ENCODE data around the gene GOLT1A.

The GOLT1A gene

DNA sequence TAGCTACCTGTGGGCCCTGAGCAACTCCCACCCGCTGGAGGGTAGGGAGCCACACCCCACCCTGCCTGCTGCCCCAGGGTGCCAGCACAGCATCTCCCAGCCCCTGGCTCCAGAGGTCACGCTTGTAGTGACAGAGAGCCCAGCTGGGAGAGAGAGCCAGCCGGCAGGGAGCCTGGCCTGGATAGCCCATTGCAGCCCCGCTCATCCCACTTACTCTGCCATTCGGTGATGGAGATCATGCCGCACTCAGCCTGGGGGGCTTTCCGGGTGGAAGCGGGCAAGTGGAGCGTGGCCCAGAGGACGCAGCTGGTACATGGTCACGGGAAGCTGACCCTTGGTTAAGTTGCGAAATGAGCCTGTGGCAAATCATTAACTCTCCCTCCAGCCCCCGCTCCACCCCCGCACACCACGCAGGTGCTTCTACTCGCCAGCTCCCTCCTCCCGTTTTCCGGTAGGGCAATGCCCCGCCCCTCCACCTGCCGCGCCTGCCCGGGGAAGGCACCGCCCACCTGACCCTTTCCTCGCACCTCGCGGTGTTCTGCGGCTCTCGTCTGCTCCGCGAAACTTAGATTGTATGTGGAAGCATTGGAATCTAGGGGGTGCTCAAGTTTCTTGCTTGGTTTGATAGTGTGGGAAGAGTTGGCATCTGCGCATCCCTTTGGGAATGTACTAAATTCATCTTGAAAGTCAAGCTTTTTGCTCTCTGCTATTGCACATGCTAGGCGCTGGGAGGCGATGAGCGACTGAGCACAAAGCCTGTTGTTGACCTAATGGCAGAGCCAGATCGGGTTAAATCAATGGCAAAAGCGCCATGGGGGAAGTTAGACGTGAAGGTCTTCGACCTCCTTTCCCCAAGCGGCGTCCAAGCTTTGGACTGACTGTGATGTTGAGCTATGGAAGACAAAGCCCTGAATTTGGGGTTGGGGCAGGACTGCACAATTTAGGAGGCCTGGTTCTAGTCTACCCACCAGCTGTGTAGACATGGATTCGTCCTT lies at the start of gene GOLT1A:
GOLT1A (minus strand) TSS at position 321 of the 995 bp plus-strand sequence; CDS start at position 239, 82 bp downstream.
- TF ChIP-seq, protein P1, sequence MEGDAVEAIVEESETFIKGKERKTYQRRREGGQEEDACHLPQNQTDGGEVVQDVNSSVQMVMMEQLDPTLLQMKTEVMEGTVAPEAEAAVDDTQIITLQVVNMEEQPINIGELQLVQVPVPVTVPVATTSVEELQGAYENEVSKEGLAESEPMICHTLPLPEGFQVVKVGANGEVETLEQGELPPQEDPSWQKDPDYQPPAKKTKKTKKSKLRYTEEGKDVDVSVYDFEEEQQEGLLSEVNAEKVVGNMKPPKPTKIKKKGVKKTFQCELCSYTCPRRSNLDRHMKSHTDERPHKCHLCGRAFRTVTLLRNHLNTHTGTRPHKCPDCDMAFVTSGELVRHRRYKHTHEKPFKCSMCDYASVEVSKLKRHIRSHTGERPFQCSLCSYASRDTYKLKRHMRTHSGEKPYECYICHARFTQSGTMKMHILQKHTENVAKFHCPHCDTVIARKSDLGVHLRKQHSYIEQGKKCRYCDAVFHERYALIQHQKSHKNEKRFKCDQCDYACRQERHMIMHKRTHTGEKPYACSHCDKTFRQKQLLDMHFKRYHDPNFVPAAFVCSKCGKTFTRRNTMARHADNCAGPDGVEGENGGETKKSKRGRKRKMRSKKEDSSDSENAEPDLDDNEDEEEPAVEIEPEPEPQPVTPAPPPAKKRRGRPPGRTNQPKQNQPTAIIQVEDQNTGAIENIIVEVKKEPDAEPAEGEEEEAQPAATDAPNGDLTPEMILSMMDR (IDR thresholded peaks at IDR 0.05; ENCODE audit: low read depth, low read length): peak; percentile 94
- DNase-seq (ENCODE audit: extremely low read depth, low read depth): peak; percentile 69

- no peak for DNase-seq (ENCODE audit: extremely low read depth, low read depth)
- TF ChIP-seq, protein P1 (IDR thresholded peaks at IDR 0.05; ENCODE audit: low read depth, low read length): no peak
These were observed 49.6 kb upstream of the GOLT1A start for GRCh38 chr1:204263254-204263910.

- TF ChIP-seq, protein P1 (IDR thresholded peaks at IDR 0.05; ENCODE audit: low read depth, low read length): no peak
- no peak for DNase-seq (ENCODE audit: extremely low read depth, low read depth)
These were observed 48.9 kb upstream of the GOLT1A start for GRCh38 chr1:204262506-204263253.

- no peak for DNase-seq (ENCODE audit: extremely low read depth, low read depth)
- TF ChIP-seq, protein P1 (IDR thresholded peaks at IDR 0.05; ENCODE audit: low read depth, low read length): no peak
These were observed 48.1 kb upstream of the GOLT1A start for GRCh38 chr1:204261746-204262505.

- TF ChIP-seq, protein P1 (IDR thresholded peaks at IDR 0.05; ENCODE audit: low read depth, low read length): no peak
- DNase-seq (ENCODE audit: extremely low read depth, low read depth): no peak
These were observed 47.5 kb upstream of the GOLT1A start for GRCh38 chr1:204261266-204261665.

- TF ChIP-seq, protein P1 (IDR thresholded peaks at IDR 0.05; ENCODE audit: low read depth, low read length): no peak
- DNase-seq (ENCODE audit: extremely low read depth, low read depth): no peak
These were observed 46.9 kb upstream of the GOLT1A start for GRCh38 chr1:204260601-204261197.
